NCI-H1092 (cell line): ENCODE results near the gene MAPK6.
"Not testable (repeated sequence)": the region's sequence is repeated elsewhere in the genome, so short reads cannot be mapped to it uniquely, and the experiment has no call there.

Source experiments
- DNase-seq: peaks from one replicate; lab custom pipeline; 2025; lab: John Stamatoyannopoulos, UW

Gene MAPK6

DNA sequence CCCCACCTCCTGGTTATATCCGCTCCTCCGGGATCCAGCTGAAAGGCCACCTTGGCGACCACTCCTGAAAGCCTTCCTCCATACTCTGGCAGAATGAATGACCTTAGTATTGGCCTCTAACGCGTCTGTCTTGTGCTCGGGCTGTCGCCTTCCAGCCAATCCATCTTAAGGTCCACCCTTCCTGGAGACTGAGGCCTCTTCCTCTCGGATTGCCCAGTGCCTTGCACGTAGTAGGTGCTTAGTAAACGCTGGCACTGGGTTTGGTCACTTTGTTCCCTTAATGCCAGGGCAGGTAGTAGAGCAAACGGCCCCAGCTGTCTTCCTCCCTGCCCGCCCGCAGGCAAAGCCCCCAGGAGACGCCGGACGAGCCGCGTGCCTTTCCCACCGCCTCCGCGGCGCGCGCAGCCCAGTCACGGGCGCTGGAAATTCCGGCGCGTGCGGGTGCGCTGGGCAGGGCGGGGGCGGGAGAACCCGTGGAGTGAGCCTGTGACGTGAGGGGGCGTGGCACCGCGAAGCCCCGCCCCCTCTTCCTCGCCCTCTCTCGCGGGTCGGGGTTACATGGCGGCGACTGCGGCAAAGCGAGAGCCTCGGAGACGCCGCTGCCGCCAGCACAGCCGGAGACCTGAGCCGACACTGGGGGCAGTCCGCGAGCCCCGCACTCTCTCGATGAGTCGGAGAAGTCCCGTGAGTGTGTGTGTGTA, at the start of gene MAPK6:
TSS of gene MAPK6 (plus strand) at position 527 of the 701 bp plus-strand sequence. CDS start 27,242 bp downstream, outside the sequence.
- DNase-seq: peak; percentile 71

DNA sequence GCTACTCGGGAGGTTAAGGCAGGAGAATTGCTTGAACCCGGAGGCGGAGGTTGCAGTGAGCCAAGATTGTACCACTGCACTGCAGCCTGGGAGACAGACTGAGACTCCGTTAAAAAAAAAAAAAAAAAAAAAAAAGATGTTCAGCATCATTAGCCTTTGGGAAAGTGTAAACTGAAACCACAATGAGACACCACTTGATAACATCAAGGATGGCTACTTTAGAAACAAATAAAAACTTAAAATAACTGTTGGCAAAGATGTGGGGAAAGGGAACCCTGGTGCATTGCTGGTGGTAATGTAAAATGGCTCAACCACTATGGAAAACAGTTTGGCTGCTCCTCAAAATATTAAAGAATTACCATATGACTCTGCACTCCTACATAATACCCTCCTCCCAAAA, 49.3 kb upstream of the MAPK6 start:
- no peak for DNase-seq

DNA sequence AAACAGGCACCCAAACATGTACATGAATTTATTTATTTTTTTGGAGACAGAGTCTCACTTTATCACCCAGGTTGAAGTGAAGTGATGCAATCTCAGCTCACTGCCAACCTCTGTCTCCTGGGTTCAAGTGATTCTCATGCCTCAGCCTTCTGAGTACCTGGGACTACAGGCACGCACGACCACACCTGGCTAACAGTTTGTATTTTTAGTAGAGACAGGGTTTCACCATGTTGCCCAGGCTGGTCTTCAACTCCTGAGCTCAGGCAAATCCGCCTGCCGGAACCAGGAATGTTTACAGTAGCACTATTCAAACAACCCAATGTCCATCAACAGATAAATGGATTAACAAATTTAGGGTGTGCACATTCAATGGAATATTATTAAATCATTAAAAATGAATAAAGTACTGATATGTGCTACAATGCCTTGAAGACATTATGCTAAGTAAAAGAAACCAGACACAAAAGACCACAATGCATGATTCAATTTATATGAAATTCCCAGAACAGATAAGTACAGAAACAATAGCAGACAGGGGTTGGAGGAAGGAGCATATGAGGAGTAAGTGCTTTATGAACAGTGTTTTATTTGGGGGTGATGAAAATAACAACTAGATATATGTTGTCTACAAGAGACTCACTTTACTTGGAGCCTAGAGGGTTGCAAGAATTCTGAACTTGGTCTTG, 48.7 kb upstream of the MAPK6 start:
- no peak for DNase-seq

DNA sequence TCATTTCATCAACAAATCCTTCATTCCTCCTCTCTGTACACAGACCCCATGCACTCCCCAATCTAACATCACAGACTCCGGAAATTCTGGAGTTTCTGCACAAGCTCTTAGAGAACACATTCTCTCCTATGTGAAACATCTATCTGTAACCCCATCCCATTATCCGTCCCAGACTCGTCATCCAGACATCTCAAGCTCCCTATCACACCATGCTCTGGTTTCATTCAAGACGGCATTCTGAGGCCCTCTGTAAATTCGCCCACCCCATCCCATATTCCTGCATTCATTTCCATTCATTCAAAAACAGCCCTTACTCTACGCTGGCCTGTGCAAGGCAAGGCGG, 48.0 kb upstream of the MAPK6 start:
- DNase-seq: no peak

DNA sequence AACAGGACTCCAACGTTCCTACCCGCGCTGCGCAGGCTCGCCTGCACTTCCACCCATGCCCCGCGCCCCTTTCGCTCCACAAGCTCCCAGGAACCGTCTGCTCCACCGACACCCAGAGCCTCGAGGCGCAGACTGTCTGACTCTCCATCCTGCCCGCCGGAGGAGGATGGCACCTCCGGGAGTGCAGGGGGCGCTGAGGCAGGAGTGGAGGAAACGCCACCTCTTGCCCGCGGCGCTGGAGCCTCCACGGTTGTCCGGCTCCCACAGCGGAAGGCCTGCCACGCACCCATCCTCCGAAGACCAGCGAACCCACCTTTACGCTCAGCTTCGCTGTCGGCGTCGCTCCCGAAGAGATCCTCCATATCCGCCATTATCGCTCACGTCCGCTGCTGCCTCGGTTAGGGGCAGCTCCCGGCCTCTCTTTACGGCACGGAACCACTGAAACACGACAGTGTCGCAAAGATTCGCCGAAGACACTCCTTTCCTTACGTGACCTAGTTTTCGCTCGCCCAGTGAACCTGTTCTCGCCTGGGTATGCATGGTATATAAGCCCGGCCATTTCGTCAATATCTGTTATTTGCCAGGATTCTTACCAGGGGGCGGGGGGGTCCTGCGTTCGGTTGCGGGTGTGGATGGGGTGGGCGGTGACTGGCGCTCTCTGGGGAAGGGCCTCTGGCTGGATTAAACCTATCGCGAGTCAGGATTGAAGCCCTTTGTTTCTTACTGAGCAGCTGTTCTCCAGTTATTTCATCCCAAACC, 47.5 kb upstream of the MAPK6 start, which contains the start of gene LEO1:
TSS of gene LEO1 (minus strand) at position 404 of the 759 bp plus-strand sequence. CDS start at position 371, 33 bp downstream.
- DNase-seq: peak; percentile 92

DNA sequence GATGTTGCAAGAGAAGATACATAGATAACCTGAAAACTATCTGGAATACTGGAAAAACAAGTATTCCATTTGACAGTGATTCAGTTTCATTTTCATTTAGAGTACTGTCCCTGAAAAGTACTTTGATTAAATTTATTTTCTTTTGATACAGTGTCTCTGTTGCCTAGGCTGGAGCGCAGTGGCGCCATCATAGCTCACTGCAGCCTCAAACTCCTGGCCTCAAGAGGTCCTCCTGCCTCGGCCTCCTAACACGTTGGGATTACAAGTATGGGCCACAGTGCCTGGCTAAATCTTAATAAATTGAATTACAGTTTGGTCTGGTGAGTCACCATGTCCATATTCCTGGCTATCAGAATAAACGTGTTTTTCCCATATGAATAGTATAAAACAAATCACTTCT, 45.8 kb upstream of the MAPK6 start:
- no peak for DNase-seq

DNA sequence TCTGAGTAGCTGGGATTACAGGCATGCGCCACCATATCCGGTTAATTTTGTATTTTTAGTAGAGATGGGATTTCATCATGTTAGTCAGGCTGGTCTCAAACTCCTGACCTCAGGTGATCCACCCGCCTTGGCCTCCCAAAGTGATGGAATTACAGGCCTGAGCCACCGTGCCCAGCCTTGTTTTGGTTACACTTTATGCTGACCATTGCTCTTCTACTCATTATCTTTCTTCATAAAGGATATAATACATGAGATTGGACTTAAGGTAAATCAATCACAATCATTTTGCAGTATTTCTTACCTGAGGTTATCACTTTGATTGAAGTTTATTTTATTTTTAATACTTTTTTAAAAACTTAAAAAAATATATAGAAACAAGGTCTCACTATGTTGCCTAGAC, 45.2 kb upstream of the MAPK6 start:
- no peak for DNase-seq

DNA sequence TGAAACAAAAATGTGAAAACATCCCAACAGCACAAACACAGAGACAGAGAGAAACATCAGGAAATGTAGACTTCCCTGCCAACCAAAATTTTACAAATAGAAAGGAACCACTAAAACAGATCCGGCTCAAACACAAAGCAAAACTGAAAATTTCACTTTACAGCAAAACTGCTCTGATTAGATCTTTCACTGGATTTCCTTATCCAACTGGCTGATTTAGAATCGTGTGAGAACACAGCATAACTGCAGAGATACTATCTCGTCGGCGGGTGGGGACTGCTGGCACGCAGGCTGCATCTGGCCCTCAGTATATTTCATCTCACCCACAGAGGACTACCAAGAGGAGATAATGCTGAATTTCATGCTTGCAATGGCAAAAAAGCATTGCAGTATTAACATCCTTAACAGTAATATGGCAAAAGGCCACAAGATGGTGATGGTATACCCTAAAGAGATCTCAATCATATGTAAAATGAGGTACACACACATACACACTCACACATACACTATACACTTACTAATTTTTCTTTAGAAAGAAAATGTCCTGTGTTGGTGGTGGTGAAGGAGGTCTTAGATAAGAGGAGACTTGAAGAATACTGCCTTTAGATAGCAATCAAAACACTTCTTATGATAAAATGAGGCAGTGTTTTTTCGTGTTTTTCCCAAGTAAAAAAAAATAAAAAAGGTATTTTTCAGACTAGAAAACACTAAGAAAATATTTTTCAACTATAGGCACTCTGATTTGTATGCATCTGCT, 36.8 kb upstream of the MAPK6 start:
- DNase-seq: peak; percentile 4

DNA sequence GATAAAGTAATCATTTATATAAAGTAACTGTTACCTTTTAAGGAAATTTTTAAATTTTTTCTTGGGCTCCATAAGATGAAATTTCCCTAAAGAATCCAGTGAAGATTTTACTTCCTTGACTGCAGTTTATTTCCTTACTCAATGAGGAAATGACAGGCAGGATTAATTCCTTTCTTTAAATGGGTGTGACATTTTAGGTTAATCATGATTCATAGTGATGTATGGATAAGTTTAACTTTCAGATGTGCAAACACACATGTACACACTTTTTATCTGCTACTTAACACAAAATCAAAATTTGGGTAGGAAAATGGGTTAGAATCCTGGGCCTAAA, 36.3 kb upstream of the MAPK6 start:
- no peak for DNase-seq

DNA sequence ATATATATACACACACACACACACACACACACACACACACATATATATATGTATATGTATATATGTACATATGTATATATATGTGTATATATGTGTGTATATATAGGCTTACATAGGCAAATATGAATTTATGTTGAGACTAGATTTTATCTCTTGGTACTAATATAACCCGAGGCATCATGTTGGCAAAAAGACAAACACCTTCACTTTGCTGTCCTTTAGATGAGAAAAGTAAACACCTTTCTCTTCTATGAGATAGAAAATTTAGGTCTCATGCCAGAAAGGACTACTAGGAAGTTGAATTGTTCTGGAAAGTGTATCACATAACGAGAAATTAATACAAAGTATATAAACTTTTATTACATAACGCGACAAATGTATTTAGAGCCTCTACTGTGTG, 27.9 kb upstream of the MAPK6 start:
- DNase-seq: no peak

DNA sequence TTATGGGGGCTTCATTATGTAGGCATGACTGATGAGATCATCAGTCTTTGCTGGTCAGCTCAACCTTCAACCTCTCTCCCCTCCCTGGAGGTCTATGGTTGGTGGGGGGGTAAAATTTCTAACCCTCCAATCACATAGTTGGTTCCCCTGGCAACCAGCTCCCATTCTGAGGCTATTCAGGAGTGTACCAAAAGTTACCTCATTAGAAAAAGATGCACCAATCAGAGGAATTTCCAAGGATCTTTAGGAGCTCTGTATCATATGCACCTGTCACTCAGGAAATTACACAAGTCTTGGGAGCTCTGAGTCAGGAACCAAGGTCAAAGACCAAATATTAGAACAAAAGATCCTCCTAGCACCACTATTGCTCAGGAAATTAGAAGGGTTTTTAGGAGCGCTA, 26.1 kb upstream of the MAPK6 start:
- DNase-seq: no peak

DNA sequence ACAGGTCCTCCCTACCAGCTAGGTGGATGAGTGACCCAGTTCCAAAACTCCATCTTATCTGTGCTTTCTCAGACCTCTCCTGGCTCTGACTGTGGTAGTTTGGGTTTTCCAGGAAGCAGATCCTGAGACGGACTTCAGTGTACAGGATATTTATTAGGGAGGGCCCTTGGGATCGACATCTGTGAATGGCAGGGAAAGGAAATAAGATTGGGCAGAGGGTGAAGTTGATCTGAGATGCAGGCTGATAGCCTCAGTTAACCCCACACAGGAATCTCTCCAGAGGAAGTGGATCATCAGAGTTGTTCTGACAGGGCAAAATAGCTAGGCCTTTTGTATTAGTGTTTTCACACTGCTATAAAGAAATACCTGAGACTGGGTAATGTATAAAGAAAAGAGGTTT, 16.7 kb upstream of the MAPK6 start:
- DNase-seq: no peak

DNA sequence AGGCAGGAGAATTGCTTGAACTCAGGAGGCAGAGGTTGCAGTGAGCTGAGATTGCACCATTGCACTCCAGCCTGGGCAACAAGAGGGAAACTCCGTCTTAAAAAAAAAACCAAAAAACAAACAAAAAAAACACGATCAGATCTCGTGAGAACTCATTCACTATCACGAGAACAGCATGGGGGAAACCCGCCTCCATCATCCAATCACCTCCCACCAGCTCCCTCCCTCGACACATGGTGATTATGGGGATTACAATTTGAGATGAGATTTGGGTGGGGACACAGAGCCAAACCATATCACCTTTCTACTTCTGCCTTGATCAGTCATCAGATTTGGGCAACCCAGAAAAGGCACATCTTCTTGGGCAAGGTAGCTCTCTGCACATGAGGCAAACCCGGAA, 15.9 kb upstream of the MAPK6 start:
- not testable (repeated sequence) for DNase-seq

DNA sequence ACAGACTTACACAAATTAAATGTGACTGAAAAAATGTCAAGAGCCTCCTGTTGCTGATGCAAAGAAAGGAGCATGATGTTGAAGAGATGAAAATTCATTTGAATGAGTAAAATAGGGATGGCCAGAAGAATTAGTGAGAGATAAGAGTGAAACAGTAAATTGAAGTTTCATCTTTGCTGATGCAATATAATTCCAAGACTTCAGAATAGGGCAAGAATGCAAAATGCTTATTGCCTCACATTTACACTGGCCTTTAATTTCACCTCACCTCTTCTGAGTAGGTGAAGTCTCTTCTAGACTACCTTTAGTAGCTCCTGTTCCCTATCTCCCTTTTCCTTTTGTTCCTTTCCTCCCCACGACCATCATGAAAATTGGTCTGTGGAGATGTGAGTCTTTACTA, 15.3 kb upstream of the MAPK6 start:
- DNase-seq: no peak

DNA sequence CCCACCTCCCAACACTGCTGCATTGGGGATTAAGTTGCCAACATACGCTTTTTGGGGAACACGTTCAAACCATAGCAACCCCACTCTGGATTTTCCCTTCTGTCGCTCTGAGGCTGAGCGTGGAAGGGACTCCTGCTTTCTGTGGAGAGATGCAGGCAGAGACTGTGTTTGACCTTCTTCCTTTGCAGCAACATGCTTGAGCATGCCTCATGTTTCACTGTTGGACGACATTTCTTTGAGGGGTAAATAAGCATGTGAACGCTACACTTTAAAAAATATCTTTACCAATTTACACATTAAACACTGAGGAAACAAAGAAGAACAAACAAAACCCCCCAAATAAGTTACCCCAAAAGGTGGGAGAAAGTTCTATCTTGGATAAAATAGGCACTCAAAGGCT, 14.2 kb upstream of the MAPK6 start:
- no peak for DNase-seq

DNA sequence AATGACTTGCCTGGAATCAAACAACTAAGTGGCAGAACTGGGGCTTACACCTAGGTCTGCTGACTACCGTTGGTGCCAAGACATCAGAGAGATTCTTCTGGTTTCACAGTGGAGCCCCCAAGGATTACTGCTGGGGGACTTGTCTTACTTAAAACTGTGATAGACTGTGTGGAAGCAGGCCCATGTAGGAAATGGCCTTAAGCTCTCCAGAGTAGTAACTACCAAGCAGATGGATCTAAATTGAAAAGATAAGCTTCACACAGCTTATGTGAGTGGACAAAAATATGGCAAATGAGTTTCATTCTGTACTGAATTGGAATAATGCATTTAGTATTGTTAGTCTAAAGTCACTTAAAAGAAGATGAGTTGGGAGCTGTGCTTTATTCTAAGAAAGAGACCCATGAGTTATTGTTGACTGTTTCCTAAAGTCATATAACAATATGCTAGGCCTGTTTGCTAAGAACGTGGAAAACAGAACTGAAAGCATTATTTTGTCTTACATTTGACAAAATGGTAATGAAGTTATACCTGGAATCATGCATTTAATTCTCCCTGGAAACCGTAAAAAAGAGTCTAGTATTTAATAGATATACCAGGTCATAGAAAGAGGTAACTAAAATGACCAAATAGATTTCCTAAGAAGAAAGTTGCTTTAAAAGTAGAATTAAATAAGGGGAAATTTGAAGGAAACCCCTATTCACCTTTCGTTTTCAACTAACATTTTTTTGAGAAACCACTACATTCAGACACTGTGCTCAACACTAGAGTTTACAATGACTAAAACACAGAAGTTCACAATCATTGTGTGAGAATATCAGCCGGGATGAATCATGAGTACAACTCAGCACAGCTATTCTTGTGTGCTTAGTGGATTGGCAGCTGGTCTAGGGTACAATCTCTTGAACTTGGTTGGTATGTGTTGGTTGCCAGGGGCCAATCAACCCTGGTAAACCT, 13.0 kb upstream of the MAPK6 start:
- no peak for DNase-seq

DNA sequence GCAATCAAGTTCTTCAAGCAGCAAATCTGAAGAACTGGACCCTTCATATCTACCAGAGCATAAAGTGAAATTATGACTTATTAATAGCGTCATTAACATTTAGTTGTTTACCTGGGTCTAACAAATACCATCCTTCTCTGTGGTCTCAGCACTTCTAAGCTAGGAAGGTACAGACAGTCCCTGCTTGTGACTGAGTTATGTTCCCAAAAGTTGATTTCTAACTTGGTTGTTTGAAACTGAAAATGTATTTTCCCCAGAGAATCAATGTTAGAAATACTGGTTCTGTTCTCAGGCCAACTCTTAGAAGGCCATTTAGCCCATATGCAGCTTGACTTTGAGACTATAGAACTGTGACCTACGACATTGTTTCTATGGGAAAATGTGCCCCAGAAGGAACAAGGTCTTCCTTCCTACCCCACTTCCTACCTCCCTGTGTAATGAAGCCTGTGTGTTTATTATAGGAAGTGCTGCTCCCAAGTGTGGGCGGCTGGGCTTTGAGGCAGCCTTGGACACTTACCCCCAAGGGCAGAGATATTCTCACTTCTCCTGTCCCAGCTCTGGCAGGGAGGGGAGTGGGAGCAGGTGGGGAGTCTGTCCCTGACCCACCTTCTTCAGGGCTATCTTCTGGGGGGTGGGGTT, 12.2 kb upstream of the MAPK6 start:
- no peak for DNase-seq

DNA sequence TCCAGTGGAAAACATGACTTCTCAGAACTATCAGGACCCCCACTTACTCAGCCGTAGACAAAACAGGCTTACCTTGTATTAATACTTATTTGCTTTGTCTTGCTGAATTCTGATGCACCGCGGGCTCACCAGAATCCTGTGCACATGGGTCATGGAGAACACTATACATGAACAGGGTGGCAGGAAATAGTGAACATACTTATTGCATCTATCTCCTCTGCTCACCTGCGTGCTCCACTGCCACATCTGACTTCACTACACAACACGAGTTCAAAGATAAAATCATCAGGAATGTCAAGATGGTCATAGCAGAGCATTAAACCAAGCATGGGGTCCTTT, 10.7 kb upstream of the MAPK6 start:
- DNase-seq: no peak

DNA sequence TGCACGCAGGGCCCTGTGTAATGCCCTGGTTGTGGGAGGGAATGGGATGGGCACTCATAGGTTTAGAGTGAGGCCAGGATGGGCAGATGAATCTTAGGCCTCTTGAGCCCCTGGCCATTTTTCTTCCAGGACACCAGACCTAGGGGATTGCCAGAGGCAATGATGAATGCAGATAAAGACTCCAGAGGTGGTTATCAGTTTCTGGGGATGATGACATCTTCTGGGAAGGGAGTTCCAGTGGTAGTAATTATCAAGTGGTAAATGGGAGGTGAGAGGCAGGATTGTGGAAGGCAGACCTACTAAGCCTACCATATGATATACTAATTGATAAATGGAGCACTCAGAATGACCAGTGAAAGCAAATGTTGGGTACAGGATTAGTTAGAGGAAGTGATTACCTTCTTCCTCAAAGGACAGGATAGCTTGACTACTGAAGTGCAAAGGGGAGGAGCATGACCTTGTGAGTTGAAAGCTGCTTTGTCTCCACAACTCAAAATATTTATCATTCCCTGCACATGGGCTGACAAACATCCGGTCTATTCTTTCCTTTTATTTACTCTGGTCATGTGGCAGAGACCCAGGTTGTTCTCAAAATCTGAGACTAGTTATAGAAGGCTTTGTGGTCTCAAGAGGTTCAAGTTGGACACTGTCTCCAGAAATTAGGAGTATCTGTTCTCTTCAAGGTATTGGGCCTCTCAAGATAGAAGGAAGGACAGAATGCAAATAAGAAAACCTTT, 10.2 kb upstream of the MAPK6 start:
- peak; percentile 13 for DNase-seq
